HepG2 (cell line): Measurements from ENCODE around the gene SEMA6B. TPM values are rescaled to one million over a fixed set of nuclear protein-coding genes. Genes with fewer than 3 reads are reported as not detected.

Experiments
- ARID2 ChIP-seq: sonication (generic); formaldehyde crosslinking; IDR thresholded peaks from 2 replicates; pipeline ENCODE4 v1.8.1; 2022; ENCODE audit warnings: mild to moderate bottlenecking, missing genetic modification reagents, borderline replicate concordance
- BORCS8-MEF2B ChIP-seq: sonication (generic); formaldehyde crosslinking; IDR thresholded peaks from 2 replicates; pipeline ENCODE4 v1.8.0; 2022; ENCODE audit warnings: mild to moderate bottlenecking, missing genetic modification reagents
- EZH2 ChIP-seq: conservative IDR thresholded peaks from 2 replicates; pipeline ENCODE4 v1.6.1; 2012; ENCODE audit warnings: mild to moderate bottlenecking, low read depth, low read length, moderate library complexity
- FIP1L1 ChIP-seq: fragments of 200-400 bp; formaldehyde crosslinking; IDR thresholded peaks from 2 replicates; pipeline ENCODE4 v1.6.1; 2018; ENCODE audit warnings: low read depth, mild to moderate bottlenecking, low read length, moderate library complexity, borderline replicate concordance; ENCODE audit not compliant: insufficient read depth
- JDP2 ChIP-seq: sonication (generic); formaldehyde crosslinking; IDR thresholded peaks from 2 replicates; pipeline ENCODE4 v1.8.1; 2022; ENCODE audit warnings: missing genetic modification reagents, borderline replicate concordance
- KAT8 ChIP-seq: IDR thresholded peaks from 2 replicates; pipeline ENCODE4 v1.6.1; 2016; ENCODE audit warnings: missing genetic modification reagents, missing compliant biosample characterization
- KLF9 ChIP-seq: IDR thresholded peaks from 2 replicates; pipeline ENCODE4 v1.6.1; 2016; ENCODE audit warnings: low read depth
- NKX3-1 ChIP-seq: sonication (generic); formaldehyde crosslinking; IDR thresholded peaks from 2 replicates; pipeline ENCODE4 v1.5.0; 2020; ENCODE audit warnings: missing genetic modification reagents
- PPARG ChIP-seq: conservative IDR thresholded peaks from 2 replicates; pipeline ENCODE4 v1.6.1; 2016; ENCODE audit warnings: missing biosample characterization, missing genetic modification reagents
- SETDB1 ChIP-seq: sonication (generic); formaldehyde crosslinking; IDR thresholded peaks from 2 replicates; pipeline ENCODE4 v1.5.1; 2020; ENCODE audit warnings: missing genetic modification reagents, mild to moderate bottlenecking, borderline replicate concordance
- SIX4 ChIP-seq: sonication (generic); formaldehyde crosslinking; IDR thresholded peaks from 2 replicates; pipeline ENCODE4 v1.4.0; 2020; ENCODE audit warnings: missing genetic modification reagents
- TCF7 ChIP-seq: sonication (generic); IDR thresholded peaks from 2 replicates; pipeline ENCODE4 v1.6.1; 2016; ENCODE audit warnings: antibody characterized with exemption, low read depth
- ZNF7 ChIP-seq: IDR thresholded peaks from 2 replicates; pipeline ENCODE4 v1.6.1; 2016; ENCODE audit warnings: missing biosample characterization, missing genetic modification reagents
- ZSCAN30 ChIP-seq: sonication (generic); formaldehyde crosslinking; IDR thresholded peaks from 2 replicates; pipeline ENCODE4 v1.5.0; 2020; ENCODE audit warnings: mild to moderate bottlenecking, missing genetic modification reagents
- ZZZ3 ChIP-seq: sonication (generic); formaldehyde crosslinking; IDR thresholded peaks from 2 replicates; pipeline ENCODE4 v1.4.0; 2020; ENCODE audit warnings: missing genetic modification reagents, mild to moderate bottlenecking, borderline replicate concordance
- polyA plus RNA-seq, 8 experiments: library from polyadenylated mRNA; depleted of rRNA in 3 of 8; stranded (reverse) in 7 of 8; unstranded in 1 of 8; fragments of >200 nt; fragmentation: Illumina TruSeq in 4 of 8; extraction: Trizol in 4 of 8; gene quantifications; 2 replicates each; pipeline versions ENCODE4 v1.2.1 to v1.2.3, GENCODE V29; 2011 to 2016; ENCODE audit warnings: low read depth in 4 of 8, missing spikeins in 1 of 8, mixed read lengths in 1 of 8; ENCODE audit not compliant: insufficient read depth in 1 of 8
- total RNA-seq, 5 experiments: library from RNA; depleted of rRNA; stranded (reverse); fragments of >200 nt; fragmentation: Illumina TruSeq; extraction: Trizol; gene quantifications; 2 replicates each; pipeline ENCODE4 v1.2.3, GENCODE V29; 2016; ENCODE audit warnings: low read depth in 1 of 5
- TF ChIP-seq, protein P1 (sequence below), 2 experiments: fragments of 450-650 bp in 1 of 2; sonication (generic) in 1 of 2; formaldehyde crosslinking in 1 of 2; IDR thresholded peaks; 2 replicates each; pipeline versions ENCODE4 v1.6.1 to v1.8.0; 2016 to 2022; ENCODE audit warnings: antibody characterized with exemption in 1 of 2, mild to moderate bottlenecking in 1 of 2, missing genetic modification reagents in 1 of 2
- TF ChIP-seq, protein P2 (sequence below): sonication (generic); formaldehyde crosslinking; IDR thresholded peaks from 2 replicates; pipeline ENCODE4 v1.4.0; 2020; ENCODE audit warnings: missing genetic modification reagents, mild to moderate bottlenecking, borderline replicate concordance
- TF ChIP-seq, protein P3 (sequence below): sonication (generic); formaldehyde crosslinking; IDR thresholded peaks from 2 replicates; pipeline ENCODE4 v1.4.0; 2020; ENCODE audit warnings: missing genetic modification reagents

The SEMA6B gene
- total and polyA plus RNA-seq, 2 of the 13 experiments (the other 11 are each of a cell fraction or from before 2014, with no cell fraction given) = 45.5 to 67.1 TPM

DNA sequence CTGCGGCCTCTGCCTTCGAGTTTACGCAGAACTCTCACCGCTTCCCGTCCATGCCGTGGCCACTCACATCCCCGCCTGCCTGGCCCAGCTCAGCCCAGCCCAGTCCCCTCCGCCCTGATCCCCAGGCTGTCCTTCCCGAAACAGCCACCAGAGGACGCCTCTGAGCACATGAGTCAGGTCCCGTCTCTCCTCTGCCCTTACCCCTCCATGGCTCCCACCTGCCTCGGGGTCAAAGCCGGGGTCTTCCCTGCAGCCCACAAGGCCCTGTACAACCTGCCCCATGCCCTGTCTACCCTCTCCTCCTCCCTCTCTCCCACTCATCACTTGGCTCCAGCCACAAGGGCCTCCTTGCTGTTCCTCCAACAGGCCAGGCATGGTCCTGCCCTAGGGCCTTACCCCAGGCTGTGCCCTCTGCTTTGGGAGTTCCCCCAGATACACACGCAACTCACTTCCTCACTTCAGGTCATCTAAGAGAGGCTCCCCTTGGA lies 8.1 kb upstream of the SEMA6B start (continued):
- TF ChIP-seq, protein P1, sequence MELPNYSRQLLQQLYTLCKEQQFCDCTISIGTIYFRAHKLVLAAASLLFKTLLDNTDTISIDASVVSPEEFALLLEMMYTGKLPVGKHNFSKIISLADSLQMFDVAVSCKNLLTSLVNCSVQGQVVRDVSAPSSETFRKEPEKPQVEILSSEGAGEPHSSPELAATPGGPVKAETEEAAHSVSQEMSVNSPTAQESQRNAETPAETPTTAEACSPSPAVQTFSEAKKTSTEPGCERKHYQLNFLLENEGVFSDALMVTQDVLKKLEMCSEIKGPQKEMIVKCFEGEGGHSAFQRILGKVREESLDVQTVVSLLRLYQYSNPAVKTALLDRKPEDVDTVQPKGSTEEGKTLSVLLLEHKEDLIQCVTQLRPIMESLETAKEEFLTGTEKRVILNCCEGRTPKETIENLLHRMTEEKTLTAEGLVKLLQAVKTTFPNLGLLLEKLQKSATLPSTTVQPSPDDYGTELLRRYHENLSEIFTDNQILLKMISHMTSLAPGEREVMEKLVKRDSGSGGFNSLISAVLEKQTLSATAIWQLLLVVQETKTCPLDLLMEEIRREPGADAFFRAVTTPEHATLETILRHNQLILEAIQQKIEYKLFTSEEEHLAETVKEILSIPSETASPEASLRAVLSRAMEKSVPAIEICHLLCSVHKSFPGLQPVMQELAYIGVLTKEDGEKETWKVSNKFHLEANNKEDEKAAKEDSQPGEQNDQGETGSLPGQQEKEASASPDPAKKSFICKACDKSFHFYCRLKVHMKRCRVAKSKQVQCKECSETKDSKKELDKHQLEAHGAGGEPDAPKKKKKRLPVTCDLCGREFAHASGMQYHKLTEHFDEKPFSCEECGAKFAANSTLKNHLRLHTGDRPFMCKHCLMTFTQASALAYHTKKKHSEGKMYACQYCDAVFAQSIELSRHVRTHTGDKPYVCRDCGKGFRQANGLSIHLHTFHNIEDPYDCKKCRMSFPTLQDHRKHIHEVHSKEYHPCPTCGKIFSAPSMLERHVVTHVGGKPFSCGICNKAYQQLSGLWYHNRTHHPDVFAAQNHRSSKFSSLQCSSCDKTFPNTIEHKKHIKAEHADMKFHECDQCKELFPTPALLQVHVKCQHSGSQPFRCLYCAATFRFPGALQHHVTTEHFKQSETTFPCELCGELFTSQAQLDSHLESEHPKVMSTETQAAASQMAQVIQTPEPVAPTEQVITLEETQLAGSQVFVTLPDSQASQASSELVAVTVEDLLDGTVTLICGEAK (IDR thresholded peaks at IDR 0.05) = no peak
- TF ChIP-seq, protein P1 (CRISPR knock-in tag; IDR thresholded peaks at IDR 0.05) = no peak
- TF ChIP-seq NKX3-1 (CRISPR knock-in tag) = no peak
- TF ChIP-seq KAT8 = no peak
- no peak for TF ChIP-seq ZSCAN30 (CRISPR knock-in tag)
- TF ChIP-seq SIX4 = no peak
- no peak for TF ChIP-seq PPARG (CRISPR knock-in tag)
- no peak for TF ChIP-seq KLF9
- no peak for TF ChIP-seq ZZZ3 (CRISPR knock-in tag)
- TF ChIP-seq EZH2 = no peak
- no peak for TF ChIP-seq TCF7
- TF ChIP-seq BORCS8-MEF2B (CRISPR knock-in tag) = no peak
- TF ChIP-seq, protein P2, sequence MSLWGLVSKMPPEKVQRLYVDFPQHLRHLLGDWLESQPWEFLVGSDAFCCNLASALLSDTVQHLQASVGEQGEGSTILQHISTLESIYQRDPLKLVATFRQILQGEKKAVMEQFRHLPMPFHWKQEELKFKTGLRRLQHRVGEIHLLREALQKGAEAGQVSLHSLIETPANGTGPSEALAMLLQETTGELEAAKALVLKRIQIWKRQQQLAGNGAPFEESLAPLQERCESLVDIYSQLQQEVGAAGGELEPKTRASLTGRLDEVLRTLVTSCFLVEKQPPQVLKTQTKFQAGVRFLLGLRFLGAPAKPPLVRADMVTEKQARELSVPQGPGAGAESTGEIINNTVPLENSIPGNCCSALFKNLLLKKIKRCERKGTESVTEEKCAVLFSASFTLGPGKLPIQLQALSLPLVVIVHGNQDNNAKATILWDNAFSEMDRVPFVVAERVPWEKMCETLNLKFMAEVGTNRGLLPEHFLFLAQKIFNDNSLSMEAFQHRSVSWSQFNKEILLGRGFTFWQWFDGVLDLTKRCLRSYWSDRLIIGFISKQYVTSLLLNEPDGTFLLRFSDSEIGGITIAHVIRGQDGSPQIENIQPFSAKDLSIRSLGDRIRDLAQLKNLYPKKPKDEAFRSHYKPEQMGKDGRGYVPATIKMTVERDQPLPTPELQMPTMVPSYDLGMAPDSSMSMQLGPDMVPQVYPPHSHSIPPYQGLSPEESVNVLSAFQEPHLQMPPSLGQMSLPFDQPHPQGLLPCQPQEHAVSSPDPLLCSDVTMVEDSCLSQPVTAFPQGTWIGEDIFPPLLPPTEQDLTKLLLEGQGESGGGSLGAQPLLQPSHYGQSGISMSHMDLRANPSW (CRISPR knock-in tag) = no peak
- no peak for TF ChIP-seq ARID2 (CRISPR knock-in tag)
- TF ChIP-seq FIP1L1 = no peak
- no peak for TF ChIP-seq ZNF7 (CRISPR knock-in tag)
- TF ChIP-seq, protein P3, sequence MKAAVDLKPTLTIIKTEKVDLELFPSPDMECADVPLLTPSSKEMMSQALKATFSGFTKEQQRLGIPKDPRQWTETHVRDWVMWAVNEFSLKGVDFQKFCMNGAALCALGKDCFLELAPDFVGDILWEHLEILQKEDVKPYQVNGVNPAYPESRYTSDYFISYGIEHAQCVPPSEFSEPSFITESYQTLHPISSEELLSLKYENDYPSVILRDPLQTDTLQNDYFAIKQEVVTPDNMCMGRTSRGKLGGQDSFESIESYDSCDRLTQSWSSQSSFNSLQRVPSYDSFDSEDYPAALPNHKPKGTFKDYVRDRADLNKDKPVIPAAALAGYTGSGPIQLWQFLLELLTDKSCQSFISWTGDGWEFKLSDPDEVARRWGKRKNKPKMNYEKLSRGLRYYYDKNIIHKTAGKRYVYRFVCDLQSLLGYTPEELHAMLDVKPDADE (CRISPR knock-in tag) = no peak
- TF ChIP-seq SETDB1 = no peak
- TF ChIP-seq JDP2 (CRISPR knock-in tag) = no peak
